GM18517 (cell line): ENCODE data around the gene PRDX1.
A peak's percentile ranks its signal among the peaks of the same experiment; 100 is the strongest.

Experiments
- ATAC-seq: cut with Tn5 transposase; IDR thresholded peaks from one replicate; pipeline ENCODE4 v1.9.1; 2021; ENCODE audit warnings: mild to moderate bottlenecking, moderate library complexity; ENCODE audit not compliant: unreplicated experiment

The PRDX1 gene

DNA sequence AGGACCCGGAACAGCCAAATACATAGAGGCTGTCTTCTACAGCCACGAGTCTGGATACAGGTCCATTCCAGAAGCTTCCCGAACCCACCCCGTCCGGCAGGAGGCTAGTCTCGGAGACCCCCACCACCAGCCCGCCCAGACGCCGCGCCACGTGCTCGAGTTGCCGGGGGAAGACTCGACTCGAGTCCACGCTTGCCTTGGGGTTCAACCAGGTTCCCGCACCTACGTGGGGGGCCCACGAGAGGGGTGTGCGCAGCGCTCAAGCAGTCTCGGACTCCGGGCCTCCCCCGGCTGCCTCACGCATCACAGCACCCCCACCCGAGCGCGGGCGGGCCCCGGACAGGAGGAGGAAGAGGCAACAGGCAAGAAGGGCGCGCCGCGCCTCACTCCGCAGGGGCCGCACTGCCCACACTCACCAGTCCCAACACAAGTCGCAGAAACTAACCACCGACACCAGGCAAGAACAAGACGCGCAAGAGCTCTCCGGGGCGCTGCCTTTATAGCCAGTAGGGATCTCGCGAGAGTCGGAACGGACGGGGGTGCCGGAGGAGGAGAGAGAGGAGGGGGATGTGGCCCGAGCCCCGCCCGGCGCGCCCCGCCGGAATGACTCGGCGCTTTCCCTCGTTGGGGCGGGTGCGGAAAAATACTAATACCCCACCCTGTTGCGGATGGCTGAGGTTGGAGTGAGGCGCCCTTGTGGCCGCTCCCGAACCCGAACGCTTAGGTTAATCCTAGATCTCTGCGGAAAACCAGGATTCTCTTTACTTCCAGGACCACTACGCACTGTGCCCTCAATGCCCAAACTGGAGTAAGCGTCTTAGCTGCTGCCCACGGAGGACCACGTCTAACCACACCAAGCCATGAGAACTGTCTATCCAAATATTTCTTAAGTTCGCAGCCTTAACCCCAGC, at the start of gene PRDX1:
Gene PRDX1, minus strand, starts transcription at position 472 of the 911 bp plus-strand sequence. CDS start 2,841 bp downstream, outside the sequence.
- ATAC-seq: peak; percentile 88

DNA sequence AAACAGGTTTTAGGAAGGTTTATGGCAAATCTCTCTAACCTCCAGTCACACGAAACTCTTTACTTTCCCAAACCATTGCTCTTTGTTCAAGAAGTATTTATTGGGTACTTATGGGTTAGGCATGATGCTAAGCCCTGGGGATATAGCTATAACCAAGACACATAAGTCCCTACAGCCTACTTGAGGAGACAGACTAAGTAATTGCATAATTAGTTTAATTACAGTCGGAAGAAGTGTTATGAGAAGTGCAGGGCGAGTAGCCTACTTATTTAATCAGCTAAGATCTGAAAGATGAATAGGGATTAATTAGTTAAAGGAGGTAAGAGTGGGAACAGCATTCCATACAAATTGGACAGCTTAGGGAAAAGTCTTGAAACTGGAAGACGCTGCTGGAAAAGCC, 48.9 kb upstream of the PRDX1 start:
- no peak for ATAC-seq

DNA sequence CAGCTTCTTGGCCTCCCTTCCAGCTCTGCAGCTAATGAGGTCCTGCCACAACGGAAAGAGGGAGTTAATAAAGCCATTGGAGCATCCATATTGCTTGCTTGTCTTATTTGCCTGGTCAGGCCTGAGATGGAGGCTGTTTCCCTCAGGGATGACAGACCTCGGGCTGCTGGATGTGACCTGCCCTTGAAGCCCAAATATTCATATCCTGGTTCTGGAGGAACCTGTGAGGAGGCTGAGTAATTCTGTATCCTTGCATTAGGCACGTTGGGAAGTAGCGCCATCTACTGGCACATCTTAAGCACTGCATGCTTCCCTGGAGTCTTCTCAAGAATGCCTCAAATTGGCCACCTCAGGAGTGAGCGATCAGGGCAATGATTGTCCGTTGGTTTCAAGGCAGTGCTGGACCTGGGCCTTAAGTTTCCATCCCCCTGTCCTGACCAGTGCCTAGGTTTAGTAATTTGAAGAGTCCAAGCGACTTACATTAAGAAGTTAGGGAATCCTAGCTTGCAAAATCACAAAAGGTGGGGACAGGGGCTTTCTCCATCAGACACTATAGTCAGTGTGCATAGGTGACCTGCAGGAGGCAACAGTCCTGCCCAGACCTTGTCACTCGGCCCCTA, 48.4 kb upstream of the PRDX1 start:
- peak; percentile 61 for ATAC-seq

DNA sequence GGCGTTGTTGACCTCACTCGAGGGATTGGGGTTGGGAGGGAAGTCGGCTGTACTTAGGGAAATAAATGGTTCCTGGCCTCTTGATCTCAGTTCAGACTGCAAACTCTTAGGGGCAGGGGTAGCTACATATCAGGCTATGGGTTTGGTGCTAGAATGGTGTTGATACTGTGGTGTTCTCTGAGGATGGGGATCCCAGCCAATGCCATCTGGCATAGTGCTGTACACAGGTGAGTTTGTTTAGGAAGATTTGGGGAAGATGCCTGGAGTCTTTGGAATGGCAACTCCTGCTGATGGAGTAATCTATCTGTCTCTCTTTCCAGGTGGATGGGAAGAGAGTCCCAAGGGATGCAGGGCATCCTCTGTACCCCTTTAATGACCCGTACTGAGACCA, 47.9 kb upstream of the PRDX1 start:
- ATAC-seq: no peak

DNA sequence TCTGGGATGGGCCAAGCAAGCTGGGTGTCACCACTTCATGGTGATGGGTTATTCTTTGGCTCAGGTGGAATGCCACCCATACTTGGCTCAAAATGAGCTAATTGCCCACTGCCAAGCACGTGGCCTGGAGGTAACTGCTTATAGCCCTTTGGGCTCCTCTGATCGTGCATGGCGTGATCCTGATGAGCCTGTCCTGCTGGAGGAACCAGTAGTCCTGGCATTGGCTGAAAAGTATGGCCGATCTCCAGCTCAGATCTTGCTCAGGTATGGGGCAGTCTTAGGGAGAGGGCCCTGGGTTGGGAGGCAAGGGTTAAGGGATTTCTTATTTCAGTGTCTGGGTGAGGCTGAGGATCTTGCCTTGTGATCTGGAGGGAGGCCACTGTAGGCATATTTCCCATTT, 46.7 kb upstream of the PRDX1 start:
- ATAC-seq: no peak

DNA sequence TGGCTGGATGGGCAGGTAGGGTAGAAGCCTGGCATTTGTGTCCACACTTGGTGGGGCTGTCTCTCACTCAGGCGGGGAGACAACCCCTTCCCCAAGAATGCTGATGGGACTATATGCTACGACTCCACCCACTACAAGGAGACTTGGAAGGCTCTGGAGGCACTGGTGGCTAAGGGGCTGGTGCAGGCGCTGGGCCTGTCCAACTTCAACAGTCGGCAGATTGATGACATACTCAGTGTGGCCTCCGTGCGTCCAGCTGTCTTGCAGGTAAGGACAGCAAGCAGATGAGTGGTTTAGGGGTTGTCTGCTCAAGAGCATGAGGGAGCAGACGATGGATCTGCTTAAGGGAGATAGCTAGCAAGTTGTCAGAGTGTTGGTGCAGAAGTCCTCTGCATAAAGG, 46.2 kb upstream of the PRDX1 start:
- ATAC-seq: no peak

DNA sequence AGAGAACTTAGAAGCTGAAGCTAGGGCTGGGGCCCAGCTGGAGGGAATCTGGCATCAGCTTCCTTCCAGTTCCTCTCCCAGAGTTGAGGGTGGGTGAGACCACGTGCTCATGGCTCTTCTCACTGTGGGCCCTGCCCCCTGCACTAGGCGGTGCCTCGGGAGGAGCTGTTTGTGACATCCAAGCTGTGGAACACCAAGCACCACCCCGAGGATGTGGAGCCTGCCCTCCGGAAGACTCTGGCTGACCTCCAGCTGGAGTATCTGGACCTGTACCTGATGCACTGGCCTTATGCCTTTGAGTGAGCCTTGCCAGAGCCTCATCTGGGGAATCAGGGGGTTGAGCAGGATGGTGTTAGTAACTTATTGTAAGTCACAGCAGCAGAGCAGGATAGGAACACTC, 45.0 kb upstream of the PRDX1 start:
- no peak for ATAC-seq

DNA sequence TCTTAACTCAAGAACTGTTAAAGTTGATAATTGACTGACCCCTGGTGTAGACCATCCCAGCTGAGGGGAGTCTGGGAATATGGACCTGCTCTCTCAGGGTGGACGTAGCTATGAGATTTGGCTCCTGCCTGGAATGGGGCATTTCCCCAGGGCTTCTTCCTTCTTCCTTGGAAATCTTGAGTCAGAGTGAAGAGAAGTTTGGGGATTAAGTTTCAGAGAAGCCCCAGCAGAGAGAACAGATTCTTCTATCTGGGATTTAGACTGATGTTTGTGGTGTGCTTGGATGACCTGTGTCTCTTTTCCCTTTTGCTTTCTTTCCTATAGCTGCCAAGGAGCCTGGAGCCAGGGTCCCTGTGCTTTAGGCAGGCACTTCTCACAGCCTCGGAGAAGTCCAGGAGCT, 42.2 kb upstream of the PRDX1 start:
- no peak for ATAC-seq

DNA sequence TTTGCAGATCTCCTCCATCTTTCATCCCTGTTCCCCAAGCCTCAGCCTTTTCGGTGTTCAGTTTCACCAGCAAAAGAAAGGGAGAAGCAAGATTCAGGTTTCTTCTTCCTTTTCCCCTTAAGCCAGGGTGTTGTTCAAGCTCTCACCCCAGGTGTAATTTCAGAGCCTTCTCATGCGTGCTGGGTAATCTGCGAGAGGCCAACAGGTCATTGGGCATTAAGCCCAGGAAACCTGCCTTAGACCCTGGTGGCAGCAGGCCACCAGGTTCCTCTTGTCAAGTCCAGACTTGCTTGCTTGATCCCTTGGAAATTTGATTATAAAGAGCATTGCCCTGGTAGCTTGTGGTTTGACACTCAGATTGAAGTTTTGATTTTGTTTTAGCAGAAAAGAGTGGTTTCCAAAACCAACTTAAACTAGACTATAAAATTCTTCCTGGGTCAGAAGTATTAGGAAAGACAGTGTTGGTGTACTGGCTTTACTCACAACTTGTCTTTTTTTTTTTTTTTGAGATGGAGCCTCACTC, 35.8 kb upstream of the PRDX1 start:
- no peak for ATAC-seq

DNA sequence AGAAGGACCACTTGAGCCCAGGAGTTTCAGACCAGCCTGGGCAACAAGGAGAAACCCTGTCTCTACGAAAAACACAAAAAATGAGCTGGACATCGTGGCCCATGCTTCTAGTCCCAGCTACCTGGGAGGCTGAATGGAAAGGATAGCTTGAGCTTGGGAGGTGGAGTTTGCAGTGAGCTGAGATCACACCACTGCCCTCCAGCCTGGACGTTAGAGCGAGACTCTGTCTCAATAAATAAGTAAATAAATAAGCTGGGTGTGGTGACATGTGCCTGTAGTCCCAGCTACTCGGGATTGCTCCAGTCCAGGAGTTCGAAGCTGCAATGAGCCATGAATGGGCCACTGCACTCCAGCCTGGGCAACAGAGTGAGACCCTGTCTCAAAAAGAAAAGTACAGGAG, 32.5 kb upstream of the PRDX1 start:
- no peak for ATAC-seq

DNA sequence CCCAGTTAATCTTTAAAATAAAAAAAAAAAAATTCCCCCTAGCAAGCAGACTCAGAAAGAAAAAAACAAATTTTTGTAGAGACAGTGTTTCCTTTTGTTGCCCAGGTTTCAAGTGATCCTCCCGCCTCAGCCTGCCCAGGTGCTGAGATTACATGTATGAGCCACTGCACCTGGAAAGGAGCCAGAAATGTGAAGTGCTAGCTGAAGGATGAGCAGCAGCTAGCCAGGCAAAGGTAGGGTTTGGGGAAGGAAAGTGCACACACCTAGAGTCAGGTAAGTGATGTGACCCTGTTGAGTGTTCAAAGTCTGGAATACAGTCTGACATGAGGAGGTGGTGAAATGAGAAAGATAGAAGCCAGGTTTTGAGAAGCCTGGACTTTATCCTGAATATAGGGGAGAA, 30.6 kb upstream of the PRDX1 start:
- ATAC-seq: no peak

DNA sequence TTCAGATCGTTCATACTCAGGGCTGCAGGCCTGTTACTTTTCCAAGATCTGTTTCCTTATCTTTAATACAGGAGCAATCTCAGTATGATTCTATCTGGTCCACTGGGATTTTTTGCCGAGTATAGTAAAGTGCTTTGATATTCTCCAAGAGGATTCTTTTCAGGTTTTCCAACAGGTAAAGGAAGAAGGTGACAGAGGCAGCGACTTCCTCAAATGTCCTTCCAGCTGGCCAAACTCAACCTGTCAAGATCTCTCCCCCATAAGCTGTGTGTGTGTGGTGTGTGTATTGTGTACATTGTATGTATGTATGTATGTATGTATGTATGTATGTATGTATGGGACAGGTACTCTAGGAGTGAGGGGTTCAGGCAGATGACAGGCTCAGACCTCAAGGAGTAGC, 30.0 kb upstream of the PRDX1 start:
- no peak for ATAC-seq

DNA sequence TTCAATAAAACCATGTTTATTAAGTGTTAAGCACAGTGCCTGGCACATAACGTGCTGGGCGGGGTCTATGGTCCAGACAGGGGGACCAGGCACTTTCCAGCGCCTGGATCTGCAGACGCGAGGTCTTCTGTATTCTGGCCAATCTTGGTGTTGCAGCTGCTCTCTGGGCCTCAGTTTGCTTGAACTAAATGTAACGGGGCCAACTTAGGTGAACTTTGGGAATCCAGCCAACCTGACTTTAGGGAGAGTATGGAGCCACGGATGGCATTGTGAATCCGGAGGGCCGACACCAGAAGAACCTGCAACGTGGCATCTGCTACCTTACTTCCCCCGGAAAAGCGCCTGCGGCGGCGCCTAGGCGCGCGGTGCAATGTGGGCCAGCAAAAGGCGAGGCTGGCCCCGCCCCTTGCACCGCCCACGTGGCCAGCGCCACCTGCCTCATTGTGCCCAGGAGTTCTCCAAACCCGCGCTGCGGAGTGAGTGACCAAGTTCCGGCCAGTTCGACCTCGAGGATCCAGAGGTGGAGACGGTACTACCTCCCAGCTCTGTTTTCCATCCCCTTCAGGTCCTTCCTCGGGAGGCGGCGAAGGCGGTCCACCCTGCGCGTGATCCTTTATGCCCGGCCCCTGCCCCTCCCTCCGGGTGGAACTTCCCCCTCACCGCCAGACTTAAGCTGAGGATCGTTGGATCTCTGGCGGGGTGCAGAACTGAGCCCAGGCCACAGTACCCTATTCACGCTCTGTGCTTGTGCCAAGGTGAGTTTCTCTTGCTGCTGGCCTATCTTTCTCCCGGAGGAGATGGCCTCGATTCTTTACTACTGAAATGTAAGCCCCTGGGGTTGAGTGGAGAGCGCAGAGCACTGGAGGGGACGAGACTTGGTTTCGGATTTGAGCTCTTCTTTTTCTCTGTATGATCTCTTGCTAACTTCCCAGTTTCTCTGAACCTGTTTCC, 29.0 kb upstream of the PRDX1 start, which contains the start of gene AKR1A1:
Gene AKR1A1, plus strand, starts transcription at position 426 of the 951 bp plus-strand sequence. CDS start 10,969 bp downstream, outside the sequence.
- peak; percentile 76 for ATAC-seq

DNA sequence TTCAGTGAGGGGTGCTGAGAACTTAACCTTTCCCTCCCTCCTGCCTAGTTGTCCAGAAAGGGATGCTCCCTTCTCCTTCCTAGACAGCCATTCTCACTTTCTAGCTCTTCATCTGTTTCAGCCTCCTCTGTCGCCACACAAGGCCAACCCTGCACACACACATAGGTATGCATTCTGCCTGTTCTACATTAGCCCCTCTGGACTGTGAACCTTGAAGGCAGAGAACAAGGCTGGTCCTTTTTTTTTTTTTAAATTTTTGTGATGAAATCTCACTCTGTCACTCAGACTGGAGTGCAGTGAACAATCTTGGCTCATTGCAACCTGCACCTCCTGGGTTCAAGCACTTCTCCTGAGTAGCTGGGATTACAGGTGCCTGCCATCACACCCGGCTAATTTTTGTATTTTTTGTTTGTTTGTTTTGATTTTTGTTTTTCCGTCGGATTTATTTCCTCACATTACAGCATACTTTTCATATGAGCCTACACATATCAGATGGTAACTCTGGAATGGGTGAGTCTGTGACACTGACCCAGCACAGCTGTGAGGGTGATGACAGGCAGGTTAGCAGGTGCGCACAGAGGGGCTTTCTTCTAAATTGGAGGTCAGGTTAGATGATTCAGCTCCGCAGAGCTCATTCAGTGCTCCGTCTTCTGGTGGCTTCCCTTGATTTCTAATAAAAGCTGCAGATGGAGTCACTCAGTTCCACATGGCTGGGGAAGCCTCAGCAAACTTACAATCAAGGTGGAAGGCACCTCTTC, 24.0 kb upstream of the PRDX1 start:
- no peak for ATAC-seq

DNA sequence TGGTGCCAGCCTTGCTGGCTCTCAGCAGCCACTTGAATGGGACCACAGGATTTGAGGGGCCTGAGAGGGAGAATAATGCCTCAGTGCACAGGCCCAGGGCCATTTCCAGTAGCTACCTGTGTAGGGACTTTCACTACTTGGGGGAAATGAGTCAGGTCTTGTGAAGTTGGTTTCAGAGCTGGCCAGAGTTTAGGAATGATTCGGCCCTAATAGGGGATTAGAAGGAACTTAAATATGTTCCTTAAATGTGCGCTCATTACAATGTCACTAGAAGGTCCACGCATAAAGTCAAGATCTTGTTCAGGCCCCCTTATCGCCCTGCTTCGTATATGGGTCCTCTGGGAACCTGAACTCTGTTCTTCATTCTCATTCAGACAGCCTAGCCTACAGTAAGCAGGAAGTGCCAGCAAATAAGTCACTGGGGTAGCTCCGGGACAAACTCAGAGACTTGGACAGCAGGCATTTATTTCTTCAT, 23.4 kb upstream of the PRDX1 start:
- ATAC-seq: peak; percentile 64

DNA sequence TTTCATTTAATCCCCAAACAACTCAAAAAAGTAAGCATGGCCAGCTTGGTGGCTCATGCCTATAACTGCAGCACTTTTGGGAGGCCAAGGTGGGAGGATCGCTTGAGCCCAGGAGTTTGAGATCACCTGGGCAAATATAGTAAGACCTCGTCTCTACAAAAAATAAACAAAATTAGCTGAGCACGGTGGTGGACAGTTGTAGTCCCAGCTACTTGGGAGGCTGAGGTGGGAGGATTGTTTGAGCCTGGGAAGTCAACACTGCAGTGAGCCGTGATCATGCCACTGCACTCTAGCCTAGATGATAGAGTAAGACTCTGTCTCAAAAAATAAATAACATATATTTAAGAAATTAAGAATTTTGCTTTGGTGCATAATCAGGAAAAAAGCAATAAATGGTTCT, 22.8 kb upstream of the PRDX1 start:
- ATAC-seq: no peak

DNA sequence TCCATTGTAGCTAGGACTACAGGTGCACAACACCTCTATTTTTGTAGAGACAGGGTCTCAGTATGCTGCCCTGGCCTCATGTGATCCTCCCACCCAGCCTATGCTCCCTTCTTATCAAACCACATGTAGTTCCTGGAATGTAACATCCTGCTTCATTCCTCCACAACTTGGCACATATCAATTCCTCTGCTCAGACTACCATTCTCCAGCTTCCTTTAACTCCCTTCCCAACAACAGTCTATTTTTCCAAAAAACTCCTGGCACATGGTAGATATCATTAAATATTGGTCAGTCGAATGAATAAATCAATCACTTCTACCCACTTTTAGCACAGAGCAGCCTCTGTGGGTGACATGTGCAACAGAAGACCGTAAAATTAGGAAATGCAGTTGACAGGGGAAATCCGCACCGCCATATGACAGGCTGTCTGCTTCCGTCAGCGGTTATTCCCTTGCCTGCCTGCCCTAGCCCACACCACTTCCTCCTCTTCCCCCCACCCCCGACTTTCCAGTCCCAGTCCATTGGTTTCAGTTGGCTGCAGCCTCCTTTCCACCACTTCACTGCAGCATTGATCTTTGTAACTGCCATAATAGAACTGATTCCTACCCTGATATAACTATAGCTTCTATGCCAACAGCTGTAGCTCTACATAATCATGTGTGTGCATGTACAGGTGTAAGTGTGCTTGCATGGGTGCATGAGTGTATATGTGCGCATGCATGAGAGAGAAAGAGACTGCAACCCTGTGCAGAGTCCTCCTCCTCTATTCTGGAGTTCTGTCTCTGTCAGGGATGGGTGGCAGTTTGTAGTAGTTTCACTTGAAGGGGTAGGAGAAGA, 22.1 kb upstream of the PRDX1 start:
- no peak for ATAC-seq

DNA sequence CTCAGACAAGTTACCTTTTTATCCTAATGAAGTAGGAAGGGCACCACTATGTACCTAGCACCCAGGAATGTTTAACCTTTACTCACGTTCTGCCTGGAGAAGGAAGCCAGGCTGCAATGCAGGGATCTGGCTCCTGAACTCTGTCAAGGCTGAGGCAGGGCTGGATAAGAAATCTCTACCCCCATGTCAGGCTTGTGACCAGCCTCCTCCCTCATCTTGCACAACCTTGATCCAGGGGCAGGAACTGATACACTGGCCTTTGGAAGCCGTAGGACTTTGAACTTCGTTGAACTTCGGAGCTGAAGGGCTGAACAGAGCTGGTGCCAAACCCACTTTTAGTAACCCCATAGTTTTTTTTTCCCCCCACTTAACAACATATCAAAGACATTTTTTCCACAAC, 20.9 kb upstream of the PRDX1 start:
- no peak for ATAC-seq

DNA sequence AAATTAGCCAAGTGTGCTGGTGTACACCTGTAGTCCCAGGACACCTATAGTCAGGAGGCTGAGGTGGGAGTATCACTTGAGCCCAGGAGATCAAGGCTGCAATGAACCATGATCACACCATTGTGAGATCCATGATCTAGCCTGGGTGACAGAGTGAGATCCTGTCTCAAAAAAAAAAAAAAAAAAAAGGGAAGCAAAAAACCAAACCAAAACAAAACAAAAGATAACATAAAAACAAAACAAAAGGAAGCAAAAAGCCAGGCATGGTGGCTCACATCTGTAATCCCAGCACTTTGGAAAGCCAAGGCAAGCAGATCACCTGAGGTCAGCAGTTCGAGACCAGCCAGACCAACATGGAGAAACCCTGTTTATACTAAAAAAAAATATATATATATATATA, 19.5 kb upstream of the PRDX1 start:
- no peak for ATAC-seq
